HG03025 (cell line): Measurements from ENCODE around the gene IPO8.
A peak's percentile ranks its signal among the peaks of the same experiment; 100 is the strongest.
"Not testable (repeated sequence)": the region's sequence is repeated elsewhere in the genome, so short reads cannot be mapped to it uniquely, and the experiment has no call there.

Experiments
- ATAC-seq: cut with Tn5 transposase; IDR thresholded peaks from one replicate; pipeline ENCODE4 v1.9.1; 2021; ENCODE audit warnings: mild to moderate bottlenecking, moderate library complexity; ENCODE audit not compliant: unreplicated experiment, low FRiP score

IPO8 gene

GRCh38 chr12:30691122-30691879 is 4.4 kb downstream of the IPO8 start:
- no peak for ATAC-seq

DNA sequence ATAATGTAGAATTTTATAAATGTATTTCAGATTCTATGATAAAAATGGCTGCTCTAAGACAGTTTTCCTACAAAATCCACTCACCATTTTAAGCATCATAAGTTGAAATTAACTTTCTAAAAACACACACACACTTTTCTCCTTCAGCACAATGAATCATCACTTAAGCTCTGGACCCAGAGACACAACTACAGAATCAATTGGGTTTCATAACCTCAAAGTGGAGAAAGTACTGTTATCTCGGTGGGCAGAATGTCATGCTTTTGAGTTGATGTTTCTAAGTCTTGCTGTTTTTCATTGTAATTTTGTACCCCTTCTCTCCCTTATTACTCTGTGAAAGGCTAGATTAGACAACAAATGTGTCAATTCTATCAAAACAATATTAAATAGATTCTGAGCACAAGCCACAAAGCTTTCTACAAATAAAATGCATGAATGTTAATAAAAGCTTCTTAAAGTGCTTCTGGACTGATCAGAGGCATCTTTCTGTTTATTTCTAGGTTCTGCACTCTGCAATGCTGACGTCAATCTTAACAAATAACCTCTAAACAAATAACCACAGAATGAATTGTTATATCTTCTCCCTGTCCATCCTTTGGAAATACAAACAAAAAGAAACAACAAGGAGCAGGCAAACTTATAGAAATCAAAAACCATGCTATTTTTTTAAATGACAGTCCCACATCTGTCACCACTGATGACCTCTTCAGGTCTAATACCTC is 8.2 kb downstream of the IPO8 start:
- no peak for ATAC-seq

DNA sequence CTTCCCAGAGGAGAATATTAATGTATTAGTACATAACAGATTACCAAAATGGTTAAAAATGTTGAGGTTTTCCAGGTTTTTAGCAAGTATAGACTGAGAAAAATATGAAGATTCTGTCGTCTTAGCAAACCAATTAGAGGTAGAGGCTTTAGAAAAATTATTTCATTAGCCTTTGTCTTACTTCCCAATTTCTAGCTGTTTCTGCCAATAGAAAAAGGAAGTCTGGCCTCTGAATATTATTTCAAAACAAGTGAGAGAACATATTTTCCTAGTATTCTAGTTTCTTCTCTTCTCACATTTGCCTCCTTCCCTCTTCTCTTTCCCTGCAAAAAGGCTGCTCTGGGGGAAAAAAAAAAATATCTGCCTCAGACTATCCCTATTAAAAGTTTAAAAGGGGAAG is 16.4 kb downstream of the IPO8 start:
- ATAC-seq = no peak

GRCh38 chr12:30678221-30678620 is 17.4 kb downstream of the IPO8 start:
- ATAC-seq = no peak

- no peak for ATAC-seq
These were observed 34.5 kb downstream of the IPO8 start for GRCh38 chr12:30661210-30661609.

DNA sequence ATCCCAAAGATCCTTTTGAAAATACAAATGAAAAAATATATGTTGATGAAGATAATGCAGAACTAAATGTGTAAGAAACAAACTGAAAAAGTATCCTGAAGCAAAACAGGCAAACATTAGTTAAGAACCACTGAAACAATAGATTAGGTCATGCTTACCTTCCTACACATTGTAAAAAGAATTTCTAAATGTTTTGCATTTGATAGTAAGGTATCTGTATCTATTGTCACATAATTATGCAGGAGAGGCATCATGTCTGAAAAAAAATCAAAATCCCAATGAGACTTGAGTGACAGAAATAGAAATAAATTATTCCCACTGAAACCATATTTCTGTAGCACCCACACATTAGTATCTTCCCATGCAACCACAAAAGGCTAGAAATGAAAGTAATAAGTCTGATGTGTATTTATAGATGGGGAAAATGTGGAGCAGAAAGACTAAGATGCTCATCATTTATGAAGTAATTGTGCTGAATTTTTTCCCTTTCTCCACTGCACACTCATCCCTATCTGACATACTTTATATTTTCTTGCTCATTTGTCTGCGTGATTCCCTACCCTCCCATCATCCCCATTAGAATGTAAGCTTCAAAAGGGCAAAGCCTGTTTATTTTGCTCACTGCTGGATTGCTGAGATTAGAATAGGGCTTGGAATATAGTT is 43.5 kb downstream of the IPO8 start:
- no peak for ATAC-seq

GRCh38 chr12:30646821-30647220 is 48.8 kb downstream of the IPO8 start:
- no peak for ATAC-seq

DNA sequence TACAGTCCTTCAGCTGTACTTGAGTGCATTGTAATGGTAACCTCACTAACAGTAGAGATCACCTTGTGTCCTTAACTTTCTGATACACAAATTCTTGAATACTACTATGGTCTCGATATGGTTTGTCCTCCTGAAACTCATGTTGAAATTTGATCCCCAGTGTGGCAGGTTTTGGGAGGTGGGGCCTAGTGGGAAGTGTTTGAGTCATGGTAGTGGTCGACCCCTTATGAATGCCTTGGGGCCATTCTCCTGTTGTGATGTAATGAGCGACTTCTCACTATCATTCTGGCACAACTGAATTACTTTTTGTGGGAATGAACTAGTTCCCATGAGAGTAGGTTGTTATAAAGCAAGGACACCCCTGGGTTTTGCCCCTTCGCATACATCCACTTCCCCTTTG is 52.3 kb downstream of the IPO8 start:
- ATAC-seq = no peak

DNA sequence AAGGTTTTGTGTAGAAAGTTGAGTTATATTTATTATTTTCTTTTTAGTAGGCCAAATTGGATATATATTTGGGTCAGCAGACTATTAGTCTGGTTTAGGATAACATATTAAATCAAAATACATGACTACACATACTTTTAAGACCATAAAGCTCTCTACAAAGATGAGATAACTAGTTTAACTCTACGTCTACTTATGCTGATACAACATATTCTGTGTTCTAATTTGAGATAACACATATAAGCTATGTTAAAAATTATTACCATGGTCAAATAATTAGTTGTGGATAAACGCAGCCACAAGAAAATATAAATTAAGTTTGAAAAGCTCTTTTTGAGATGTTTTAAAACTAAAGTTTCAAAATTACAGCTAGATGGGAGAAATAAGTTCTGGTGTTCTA is 55.3 kb downstream of the IPO8 start:
- ATAC-seq = no peak

GRCh38 chr12:30635385-30635784 is 60.3 kb downstream of the IPO8 start:
- ATAC-seq = no peak

GRCh38 chr12:30631740-30632139 is 63.9 kb downstream of the IPO8 start:
- ATAC-seq = no peak

DNA sequence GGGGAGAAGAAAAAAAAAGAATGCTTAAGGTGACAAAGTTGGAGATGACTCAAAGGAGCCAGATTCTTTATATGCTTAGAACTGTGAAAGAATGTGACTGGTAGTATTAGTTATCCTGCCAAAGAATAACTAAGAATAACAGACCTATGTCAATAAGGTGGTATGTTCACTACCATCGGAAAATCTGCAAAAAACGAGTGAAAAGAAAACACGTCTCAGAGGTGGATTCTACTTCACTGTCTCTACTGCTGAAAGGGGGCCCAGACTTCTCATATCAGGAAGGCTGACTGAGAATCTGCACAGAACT is 64.7 kb downstream of the IPO8 start:
- no peak for ATAC-seq

DNA sequence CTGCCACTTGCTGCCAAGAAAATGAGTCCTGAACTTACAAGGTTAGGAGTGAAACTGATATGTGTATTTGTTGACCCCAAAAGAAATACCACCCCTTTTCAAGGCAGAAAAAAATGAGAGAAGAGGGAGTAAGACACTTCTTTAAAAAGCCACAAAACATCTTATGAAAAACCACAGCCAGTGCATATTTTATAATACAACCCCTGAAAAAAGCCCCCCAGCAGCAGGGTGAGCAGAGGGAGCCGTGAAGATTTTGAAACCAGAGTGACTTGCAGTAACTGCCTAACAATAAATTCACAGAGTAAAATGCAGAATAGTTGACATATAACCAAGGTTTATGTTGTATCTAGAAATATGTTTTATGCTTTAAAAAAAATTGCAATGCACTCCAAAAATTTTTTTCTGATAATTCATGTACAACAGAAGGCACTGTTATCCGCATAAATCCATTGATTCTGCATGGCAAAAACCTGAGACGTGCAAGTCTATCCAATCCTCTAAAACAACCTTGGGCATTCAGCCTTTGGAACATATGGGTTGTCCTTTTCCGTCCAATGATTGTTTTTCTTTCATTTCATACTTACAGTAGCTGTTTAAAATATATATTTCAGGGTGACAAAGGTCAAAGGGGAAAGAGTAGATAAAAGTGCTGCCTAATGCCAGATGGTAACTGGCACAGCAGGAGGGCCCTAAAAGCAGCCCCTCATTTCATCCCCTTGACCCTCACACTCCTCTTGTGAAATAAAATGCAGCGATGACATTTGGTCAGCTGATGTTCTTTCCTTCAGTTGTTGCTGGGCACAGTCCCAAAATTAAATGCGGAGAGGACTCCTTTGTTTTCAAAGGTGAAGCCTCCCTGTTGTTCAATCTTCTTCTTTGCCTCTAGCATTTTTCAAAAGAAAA is 65.3 kb downstream of the IPO8 start:
- no peak for ATAC-seq

- no peak for ATAC-seq
These were observed 68.8 kb downstream of the IPO8 start for GRCh38 chr12:30626847-30627246.

GRCh38 chr12:30624009-30624408 is 71.7 kb downstream of the IPO8 start:
- ATAC-seq = no peak

- ATAC-seq = peak; percentile 53
These were observed 73.2 kb downstream of the IPO8 start for GRCh38 chr12:30622509-30622908.

DNA sequence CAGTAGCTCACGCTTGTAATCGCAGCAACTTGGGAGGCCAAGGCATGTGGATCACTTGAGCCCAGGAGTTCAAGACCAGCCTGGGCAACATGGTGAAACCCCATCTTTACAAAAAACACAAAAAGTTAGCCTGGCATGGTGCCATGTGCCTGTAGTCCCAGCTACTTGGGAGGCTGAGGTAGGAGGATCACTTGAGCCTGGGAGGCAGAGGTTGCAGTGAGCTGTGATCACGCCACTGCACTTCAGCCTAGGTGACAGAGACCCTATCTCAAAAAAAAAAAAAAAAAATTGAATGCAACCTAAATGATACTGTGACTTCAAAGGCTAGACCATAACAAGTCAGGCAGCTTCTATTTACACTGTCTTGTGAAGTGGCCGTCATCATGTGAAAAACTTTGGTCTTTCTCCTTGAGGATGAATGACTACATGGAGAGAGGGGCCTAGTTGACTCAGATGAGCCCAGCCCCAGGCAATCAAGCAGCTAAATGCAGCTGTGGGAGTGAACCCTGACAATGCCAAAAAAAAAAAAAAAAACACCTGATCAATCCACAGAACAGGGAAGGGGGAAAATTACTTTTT is 73.9 kb downstream of the IPO8 start:
- ATAC-seq = not testable (repeated sequence)

- no peak for ATAC-seq
These were observed 78.2 kb downstream of the IPO8 start for GRCh38 chr12:30617346-30618016.

GRCh38 chr12:30614031-30614430 is 81.6 kb downstream of the IPO8 start:
- ATAC-seq = no peak
